ENCODE measurements around the gene FAM229A. TPM values are rescaled to one million over a fixed set of nuclear protein-coding genes. Genes with fewer than 3 reads are reported as not detected.

FAM229A gene
- total RNA-seq, 1 donor from 2014 or later = 12.2 TPM

DNA sequence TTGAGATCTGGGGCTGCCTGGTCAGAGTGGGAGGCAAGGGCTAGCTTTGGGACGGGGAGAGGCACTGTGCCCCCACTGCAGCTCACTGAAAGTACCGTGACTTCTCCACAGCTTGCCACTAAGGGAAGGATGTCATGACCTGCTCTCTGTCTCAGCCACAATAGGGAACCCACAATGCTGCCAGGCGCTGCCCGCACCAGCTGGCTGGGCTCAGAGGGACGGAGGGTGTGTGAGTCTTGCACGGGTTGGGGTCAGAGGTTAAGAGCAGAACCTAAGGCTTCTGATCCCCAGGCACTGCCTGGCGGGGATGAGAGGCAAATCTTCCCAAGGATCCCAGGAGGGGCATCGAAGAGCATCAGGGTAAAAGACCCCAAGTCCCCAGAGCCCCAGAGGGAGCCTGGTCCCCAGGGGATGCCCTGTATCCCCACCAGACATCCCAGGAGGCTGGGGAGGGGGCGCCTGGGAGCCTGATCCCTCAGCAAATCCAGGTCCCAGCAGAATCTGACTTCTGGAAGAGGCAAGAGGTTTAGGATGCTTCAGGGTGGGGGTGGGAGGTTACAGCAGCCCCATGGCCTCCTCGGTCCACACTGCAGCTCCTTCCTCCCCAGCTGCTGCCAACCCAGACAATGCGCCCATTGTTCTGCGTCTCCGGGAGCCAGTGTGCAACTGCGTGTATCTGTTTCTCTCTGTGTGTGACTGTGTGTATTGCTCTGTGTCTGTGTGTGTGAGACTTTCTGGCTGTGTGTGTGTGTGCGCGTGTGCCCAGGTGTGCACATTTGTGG, 24.2 kb downstream of the FAM229A start:
- TF ChIP-seq, protein P1, sequence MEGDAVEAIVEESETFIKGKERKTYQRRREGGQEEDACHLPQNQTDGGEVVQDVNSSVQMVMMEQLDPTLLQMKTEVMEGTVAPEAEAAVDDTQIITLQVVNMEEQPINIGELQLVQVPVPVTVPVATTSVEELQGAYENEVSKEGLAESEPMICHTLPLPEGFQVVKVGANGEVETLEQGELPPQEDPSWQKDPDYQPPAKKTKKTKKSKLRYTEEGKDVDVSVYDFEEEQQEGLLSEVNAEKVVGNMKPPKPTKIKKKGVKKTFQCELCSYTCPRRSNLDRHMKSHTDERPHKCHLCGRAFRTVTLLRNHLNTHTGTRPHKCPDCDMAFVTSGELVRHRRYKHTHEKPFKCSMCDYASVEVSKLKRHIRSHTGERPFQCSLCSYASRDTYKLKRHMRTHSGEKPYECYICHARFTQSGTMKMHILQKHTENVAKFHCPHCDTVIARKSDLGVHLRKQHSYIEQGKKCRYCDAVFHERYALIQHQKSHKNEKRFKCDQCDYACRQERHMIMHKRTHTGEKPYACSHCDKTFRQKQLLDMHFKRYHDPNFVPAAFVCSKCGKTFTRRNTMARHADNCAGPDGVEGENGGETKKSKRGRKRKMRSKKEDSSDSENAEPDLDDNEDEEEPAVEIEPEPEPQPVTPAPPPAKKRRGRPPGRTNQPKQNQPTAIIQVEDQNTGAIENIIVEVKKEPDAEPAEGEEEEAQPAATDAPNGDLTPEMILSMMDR (IDR thresholded peaks at IDR 0.05) = no peak
- DNase-seq (ENCODE audit: low spot score in 2 of 2) = no peak
- Histone ChIP-seq H3K27ac (no peak overlapping the region), H3K9me3 (no peaks in the 10 kb centered on the region), H3K4me1 (peaks cover 10 to 13% of the 10 kb centered on the region in 2 donors), H3K4me3 (no peak overlapping the region), H3K36me3 (no peaks in the 10 kb centered on the region), H3K27me3 (no peaks in the 10 kb centered on the region)
- intact Hi-C loops (cut with DNase I) = no loop called here

DNA sequence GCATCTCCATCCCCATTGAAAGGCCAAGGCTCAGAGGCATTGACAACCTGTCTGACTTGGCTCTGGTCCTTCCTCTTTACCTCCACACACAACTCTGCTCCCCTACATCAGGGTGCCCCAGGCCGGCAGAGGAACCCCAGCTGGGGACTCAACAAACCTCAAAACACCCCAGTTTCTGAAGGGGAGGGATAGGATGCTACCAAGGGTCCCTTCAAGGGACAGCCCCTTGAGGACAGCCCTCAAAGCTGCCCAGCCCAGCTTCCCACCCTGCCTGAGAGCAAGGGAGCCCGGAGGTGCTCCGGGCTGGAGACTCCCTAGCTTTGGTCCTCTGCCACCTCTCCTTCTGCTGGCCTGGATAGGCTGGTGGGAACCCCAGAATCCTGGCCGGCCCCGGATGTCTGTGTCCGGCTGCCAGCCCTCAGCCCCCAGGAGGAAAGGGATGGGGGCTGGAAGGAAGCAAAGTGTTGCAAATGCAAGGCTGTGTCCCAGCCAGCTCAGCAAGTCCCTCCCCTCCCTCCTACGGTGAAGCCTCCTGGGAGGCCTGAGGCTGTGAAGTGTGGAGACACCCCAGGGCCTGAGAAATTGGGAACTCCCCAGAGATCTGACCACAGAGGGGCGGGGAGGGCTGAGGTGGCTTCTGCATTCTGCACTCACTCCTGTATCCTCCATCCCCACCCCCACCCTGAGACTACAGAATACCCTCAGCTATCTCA, 25.2 kb downstream of the FAM229A start:
- Histone ChIP-seq H3K27ac (no peak overlapping the region), H3K4me3 (peak overlapping the region in 1 of 2 donors; percentile 97), H3K27me3 (no peaks in the 10 kb centered on the region), H3K36me3 (peaks cover 5 to 6% of the 10 kb centered on the region in 2 donors), H3K9me3 (no peaks in the 10 kb centered on the region), H3K4me1 (peaks cover 10 to 13% of the 10 kb centered on the region in 2 donors)
- intact Hi-C loops (cut with DNase I) = loop anchor here (1.0 kb wide), 1 partner anchor 14 kb away; no protein-coding TSS in a partner anchor
- DNase-seq (ENCODE audit: low spot score in 2 of 2) = peak in 1 of 2 donors; percentile 74
- TF ChIP-seq, protein P1 (IDR thresholded peaks at IDR 0.05) = no peak

DNA sequence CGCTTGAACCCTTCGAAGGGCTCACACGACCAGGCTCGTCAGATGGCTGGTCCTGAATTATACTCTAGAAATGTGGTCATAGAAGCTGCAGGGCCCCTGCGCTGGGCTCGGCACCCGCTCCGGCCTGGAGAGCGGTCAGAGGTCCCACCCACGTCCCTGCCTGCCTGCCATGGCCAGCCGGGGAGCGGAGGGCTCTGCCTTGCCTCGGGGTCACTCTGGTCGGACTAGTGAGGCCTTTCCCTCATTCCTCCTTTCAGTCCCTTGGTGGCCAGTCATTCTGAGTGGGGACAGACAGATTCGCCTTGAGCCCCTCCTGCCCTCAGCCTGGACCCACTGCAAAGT, 25.7 kb downstream of the FAM229A start:
- H3K4me1 ChIP-seq = peaks cover 10 to 13% of the 10 kb centered on the region in 2 donors
- TF ChIP-seq, protein P1 (IDR thresholded peaks at IDR 0.05) = no peak
- peaks cover 9 to 10% of the 10 kb centered on the region in 2 donors for H3K36me3 ChIP-seq
- H3K9me3 ChIP-seq = no peaks in the 10 kb centered on the region
- intact Hi-C loops (cut with DNase I) = loop anchor here (1.0 kb wide), 1 partner anchor 15 kb away; no protein-coding TSS in a partner anchor
- peak overlapping the region in 1 of 2 donors; percentile 35 for H3K27ac ChIP-seq
- peak overlapping the region; percentile 78 to 97 for H3K4me3 ChIP-seq
- H3K27me3 ChIP-seq = no peaks in the 10 kb centered on the region
- no peak for DNase-seq (ENCODE audit: low spot score in 2 of 2)

DNA sequence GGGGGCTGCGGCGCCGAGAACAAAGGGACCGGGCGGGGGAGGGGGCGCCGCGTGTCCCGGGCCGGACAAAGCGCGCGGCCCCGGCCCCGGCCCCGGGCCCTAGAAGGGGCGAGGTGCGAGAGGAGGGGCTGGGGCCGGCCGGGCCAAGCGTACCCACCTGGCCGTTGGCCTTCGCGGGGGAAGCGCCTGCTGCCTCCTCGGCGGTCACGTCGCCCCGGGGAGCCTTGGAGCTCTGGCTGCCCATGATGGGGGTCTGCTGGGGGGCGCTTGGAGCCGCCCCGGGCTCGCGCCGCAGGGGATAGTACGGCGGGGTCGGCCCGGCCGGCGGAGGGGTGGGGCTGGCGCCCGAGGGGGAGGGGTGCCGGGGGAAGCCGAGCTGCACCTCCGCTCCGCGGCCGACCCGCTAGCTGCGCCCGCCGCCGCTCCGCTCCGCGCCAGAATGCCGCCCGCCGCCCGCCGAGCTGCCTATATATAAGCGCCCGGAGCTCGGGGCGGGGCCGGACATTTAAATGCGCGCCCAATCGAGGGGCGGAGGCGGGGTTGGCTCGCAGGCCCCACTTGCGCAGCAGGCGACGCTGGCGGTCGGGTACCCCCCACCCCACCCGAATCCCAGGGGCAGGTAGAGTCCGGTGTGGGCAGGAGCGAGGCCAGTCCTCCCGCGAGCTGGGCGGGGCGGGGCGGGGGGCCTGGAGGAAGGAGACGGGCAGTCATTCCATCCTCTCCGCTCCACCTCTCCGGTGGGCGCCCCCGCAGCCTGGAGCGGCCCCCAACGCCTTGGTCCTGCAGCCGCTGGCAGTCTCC, 26.3 kb downstream of the FAM229A start, which contains the start of gene MARCKSL1:
Gene MARCKSL1 (minus strand): TSS at position 444 of the 801 bp plus-strand sequence. CDS start 200 bp downstream, at position 244.
- no peaks in the 10 kb centered on the region for H3K9me3 ChIP-seq
- H3K4me3 ChIP-seq = peak within 1 kb of the TSS; percentile 78 to 97
- peak within 1 kb of the TSS in 1 of 2 donors; percentile 35 for H3K27ac ChIP-seq
- intact Hi-C loops (cut with DNase I) = loop anchor here (1.0 kb wide), 1 partner anchor 15 kb away; no protein-coding TSS in a partner anchor
- peaks cover 15 to 16% of the 10 kb centered on the region in 2 donors for H3K36me3 ChIP-seq
- DNase-seq (ENCODE audit: low spot score in 2 of 2) = peak in 1 of 2 donors; percentile 84
- no peaks in the 10 kb centered on the region for H3K27me3 ChIP-seq
- TF ChIP-seq, protein P1 (IDR thresholded peaks at IDR 0.05) = no peak
- peaks cover 10 to 13% of the 10 kb centered on the region in 2 donors for H3K4me1 ChIP-seq

DNA sequence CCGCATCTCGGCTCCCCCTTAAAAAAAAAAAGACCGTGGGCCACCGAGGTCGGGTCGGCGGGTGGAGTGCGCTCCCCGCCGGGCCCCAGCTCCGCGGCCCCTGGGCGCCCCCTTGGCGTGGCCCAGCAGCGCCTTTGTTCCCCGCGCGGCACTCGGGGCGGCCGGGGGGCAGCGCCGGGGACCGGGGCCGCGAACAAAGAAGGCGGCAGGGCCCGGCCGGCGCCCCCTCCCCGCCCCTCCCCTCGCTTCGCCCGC, 26.8 kb downstream of the FAM229A start:
- intact Hi-C loops (cut with DNase I) = no loop called here
- Histone ChIP-seq H3K4me3 (peak overlapping the region; percentile 78 to 97), H3K4me1 (peaks cover 10 to 13% of the 10 kb centered on the region in 2 donors), H3K36me3 (peaks cover 16 to 21% of the 10 kb centered on the region in 2 donors), H3K9me3 (no peaks in the 10 kb centered on the region), H3K27me3 (no peaks in the 10 kb centered on the region), H3K27ac (no peak overlapping the region)
- TF ChIP-seq, protein P1 (IDR thresholded peaks at IDR 0.05) = no peak
- no peak for DNase-seq (ENCODE audit: low spot score in 2 of 2)

Measured in ascending aorta (tissue), 2 donors.